Measurements from ENCODE around the gene ANKMY1. TPM values are rescaled to one million over a fixed set of nuclear protein-coding genes. Genes with fewer than 3 reads are reported as not detected.

Gene ANKMY1
- total and polyA plus RNA-seq, 2 of the 13 experiments (the other 11 are each of a cell fraction or from before 2014, with no cell fraction given): 11.7 to 18.8 TPM

- TF ChIP-seq HNRNPL (IDR thresholded peaks at IDR 0.05; ENCODE audit: low read depth, low read length): 0 out of 2 replicates have a peak, but pooled peaks have one; percentile 39
- TF ChIP-seq SMAD1 (CRISPR knock-in tag; IDR thresholded peaks at IDR 0.05; ENCODE audit: borderline replicate concordance, low read depth): 0 out of 2 replicates have a peak, but pooled peaks have one; percentile 42
- no peak for TF ChIP-seq ZNF773 (CRISPR knock-in tag; IDR thresholded peaks at IDR 0.05; ENCODE audit: borderline replicate concordance)
- no peak for TF ChIP-seq ZNF136 (CRISPR knock-in tag; IDR thresholded peaks at IDR 0.05; ENCODE audit: low read depth)
- peak; percentile 79 for TF ChIP-seq HNF1B (CRISPR knock-in tag; IDR thresholded peaks at IDR 0.05)
- TF ChIP-seq KDM3A (CRISPR knock-in tag; IDR thresholded peaks at IDR 0.05; ENCODE audit: low read depth): peak; percentile 52; the same call in 1 of the 2 replicates
- TF ChIP-seq PITX1 (CRISPR knock-in tag; IDR thresholded peaks at IDR 0.05): peak; percentile 33; the same call in 1 of the 2 replicates
- TF ChIP-seq ERF (CRISPR knock-in tag; IDR thresholded peaks at IDR 0.05): peak; percentile 73; the same call in 1 of the 2 replicates
- no peak for TF ChIP-seq CCAR2 (optimal IDR thresholded peaks at IDR 0.05; ENCODE audit: low read depth, low read length)
- TF ChIP-seq MXI1 (IDR thresholded peaks at IDR 0.05; ENCODE audit: borderline replicate concordance, low read depth, low read length): no peak
- peak; percentile 36; the same call in 1 of the 2 replicates for TF ChIP-seq THRA (CRISPR knock-in tag; IDR thresholded peaks at IDR 0.05; ENCODE audit: borderline replicate concordance)
- TF ChIP-seq HOXA9 (CRISPR knock-in tag; IDR thresholded peaks at IDR 0.05; ENCODE audit: borderline replicate concordance): no peak
- TF ChIP-seq MYC (CRISPR knock-in tag; IDR thresholded peaks at IDR 0.05; ENCODE audit: borderline replicate concordance): 0 out of 2 replicates have a peak, but pooled peaks have one; percentile 35
- peak; percentile 58; the same call in 1 of the 2 replicates for TF ChIP-seq ZNF691 (CRISPR knock-in tag; IDR thresholded peaks at IDR 0.05; ENCODE audit: borderline replicate concordance, low read depth)
- TF ChIP-seq ZFP91 (CRISPR knock-in tag; IDR thresholded peaks at IDR 0.05; ENCODE audit: borderline replicate concordance): peak; percentile 71; the same call in 1 of the 2 replicates
- 0 out of 2 replicates have a peak, but pooled peaks have one; percentile 51 for TF ChIP-seq KMT2A (CRISPR knock-in tag; IDR thresholded peaks at IDR 0.05)
- no peak for TF ChIP-seq ZNF660 (CRISPR knock-in tag; IDR thresholded peaks at IDR 0.05; ENCODE audit: borderline replicate concordance, low read depth)
- TF ChIP-seq IRF2 (CRISPR knock-in tag; IDR thresholded peaks at IDR 0.05): peak; percentile 58
- no peak for TF ChIP-seq ZFP82 (CRISPR knock-in tag; IDR thresholded peaks at IDR 0.05; ENCODE audit: borderline replicate concordance)
- TF ChIP-seq ZNF225 (CRISPR knock-in tag; IDR thresholded peaks at IDR 0.05): no peak; the same call in 1 of the 2 replicates
- TF ChIP-seq GPBP1L1 (CRISPR knock-in tag; IDR thresholded peaks at IDR 0.05): no peak
Measured at GRCh38 chr2:240437861-240438809, 119.7 kb downstream of the ANKMY1 start (continued).

Measured in HepG2 (cell line).